Fibroblast of lung (primary cell): ENCODE results near the gene CTPS2. TPM values are rescaled to one million over a fixed set of nuclear protein-coding genes. Genes with fewer than 3 reads are reported as not detected.

ENCODE experiments used
- DNase-seq, 2 donors: peaks; one replicate each; pipeline versions ENCODE4 v3.0.0 to v3.0.0-alpha.2; 2010; ENCODE audit warnings: low read depth in 2 of 2
- H2AFZ ChIP-seq: 2 replicates; pipeline ENCODE4 v1.5.1; 2012; ENCODE audit warnings: low read length, control low read depth, inconsistent platforms
- H3K27ac ChIP-seq: 2 replicates; pipeline ENCODE4 v1.5.1; 2011; ENCODE audit warnings: low read length, control low read depth; ENCODE audit not compliant: insufficient read depth
- H3K27me3 ChIP-seq: 2 replicates; pipeline ENCODE4 v1.5.1; 2011; ENCODE audit warnings: mild to moderate bottlenecking, low read length; ENCODE audit not compliant: control insufficient read depth, insufficient read depth
- H3K36me3 ChIP-seq: 2 replicates; pipeline ENCODE4 v1.5.1; 2011; ENCODE audit warnings: low read length; ENCODE audit not compliant: control insufficient read depth, insufficient read depth
- H3K4me1 ChIP-seq: 2 replicates; pipeline ENCODE4 v1.5.1; 2011; ENCODE audit warnings: low read length; ENCODE audit not compliant: control insufficient read depth, insufficient read depth; ENCODE audit errors: extremely low read depth
- H3K4me2 ChIP-seq: 2 replicates; pipeline ENCODE4 v1.5.1; 2011; ENCODE audit warnings: low read length, control low read depth; ENCODE audit not compliant: insufficient read depth; ENCODE audit errors: extremely low read depth
- H3K4me3 ChIP-seq, 4 experiments: fragments of 200-600 bp in 1 of 4; sonication (generic) in 1 of 4; replicated peaks in 1 of 4; 2 replicates each; pipeline ENCODE4 v1.5.1; 2011 to 2016; ENCODE audit warnings: low read length in 4 of 4, low read depth in 3 of 4, mild to moderate bottlenecking in 3 of 4, control low read depth in 2 of 4, inconsistent platforms in 1 of 4, mixed read lengths in 1 of 4; ENCODE audit not compliant: insufficient read depth in 1 of 4; ENCODE audit errors: control extremely low read depth in 1 of 4
- H3K79me2 ChIP-seq: 2 replicates; pipeline ENCODE4 v1.5.1; 2012; ENCODE audit warnings: mild to moderate bottlenecking, low read length, inconsistent platforms; ENCODE audit not compliant: control insufficient read depth, insufficient read depth
- H3K9ac ChIP-seq: 2 replicates; pipeline ENCODE4 v1.5.1; 2011; ENCODE audit warnings: mild to moderate bottlenecking, low read length, control low read depth; ENCODE audit not compliant: insufficient read depth
- H3K9me3 ChIP-seq: 2 replicates; pipeline ENCODE4 v1.5.1; 2012; ENCODE audit warnings: low read depth, low read length; ENCODE audit not compliant: control insufficient read depth, insufficient read depth
- H4K20me1 ChIP-seq: 2 replicates; pipeline ENCODE4 v1.5.1; 2011; ENCODE audit warnings: low read length; ENCODE audit not compliant: control insufficient read depth, insufficient read depth; ENCODE audit errors: extremely low read depth
- CTCF ChIP-seq, 2 donors: IDR thresholded peaks in 1 of 2; conservative IDR thresholded peaks in 1 of 2; 1 replicate in 1 of 2; 2 replicates in 1 of 2; pipeline ENCODE4 v1.5.1; 2011 to 2012; ENCODE audit warnings: low read length in 2 of 2, control low read depth in 1 of 2, inconsistent platforms in 1 of 2, low read depth in 1 of 2, mild to moderate bottlenecking in 1 of 2
- EZH2 ChIP-seq: IDR thresholded peaks from 2 replicates; pipeline ENCODE4 v1.5.1; 2012; ENCODE audit warnings: low read length, control low read depth, mild to moderate bottlenecking; ENCODE audit errors: missing control alignments
- polyA plus RNA-seq, 2 donors: library from polyadenylated mRNA; depleted of rRNA in 1 of 2; stranded (reverse) in 1 of 2; unstranded in 1 of 2; fragments of >200 nt; gene quantifications; 2 replicates each; pipeline ENCODE4 v1.2.1, GENCODE V29; 2011 to 2012; ENCODE audit warnings: missing spikeins in 1 of 2
- total RNA-seq: library from RNA; depleted of rRNA; stranded (reverse); fragments of >200 nt; gene quantifications from 2 replicates; pipeline ENCODE4 v1.2.1, GENCODE V29; 2014

CTPS2 gene
- total and polyA plus RNA-seq, 2 donors (not counting 1 experiment from before 2014, with no cell fraction given): 5.4 to 9.9 TPM

- Histone ChIP-seq H3K4me1 (no peaks in the 10 kb centered on the region), H3K4me2 (no peak overlapping the region), H4K20me1 (no peaks in the 10 kb centered on the region), H3K9me3 (no peaks in the 10 kb centered on the region), H3K79me2 (no peaks in the 10 kb centered on the region), H3K27me3 (no peaks in the 10 kb centered on the region), H2AFZ (no peak overlapping the region), H3K27ac (no peak overlapping the region), H3K9ac (no peak overlapping the region), H3K36me3 (no peaks in the 10 kb centered on the region), H3K4me3 (no peak overlapping the region)
- TF ChIP-seq CTCF (conservative IDR thresholded peaks at IDR 0.05 in 1 of 2, IDR thresholded peaks at IDR 0.05 in 1 of 2; ENCODE audit: low read depth in 1 of 2, low read length in 2 of 2): no peak
- TF ChIP-seq EZH2: no peak
- DNase-seq: no peak
These were observed 41.5 kb upstream of the CTPS2 start for GRCh38 chrX:16754019-16754418.

GRCh38 chrX:16750136-16750535, 37.7 kb upstream of the CTPS2 start:
- Histone ChIP-seq H3K36me3 (peaks cover under 1% of the 10 kb centered on the region), H4K20me1 (no peaks in the 10 kb centered on the region), H2AFZ (no peak overlapping the region), H3K9ac (no peak overlapping the region), H3K4me1 (no peaks in the 10 kb centered on the region), H3K79me2 (no peaks in the 10 kb centered on the region), H3K4me3 (no peak overlapping the region), H3K9me3 (no peaks in the 10 kb centered on the region), H3K4me2 (no peak overlapping the region), H3K27ac (no peak overlapping the region), H3K27me3 (no peaks in the 10 kb centered on the region)
- no peak for DNase-seq
- TF ChIP-seq EZH2: no peak
- no peak for TF ChIP-seq CTCF (conservative IDR thresholded peaks at IDR 0.05 in 1 of 2, IDR thresholded peaks at IDR 0.05 in 1 of 2; ENCODE audit: low read depth in 1 of 2, low read length in 2 of 2)

GRCh38 chrX:16748425-16748824, 36.0 kb upstream of the CTPS2 start:
- no peak for DNase-seq
- no peak overlapping the region for H3K4me3 ChIP-seq
- H4K20me1 ChIP-seq: no peaks in the 10 kb centered on the region
- no peaks in the 10 kb centered on the region for H3K4me1 ChIP-seq
- TF ChIP-seq EZH2 (no peak), CTCF (conservative IDR thresholded peaks at IDR 0.05 in 1 of 2, IDR thresholded peaks at IDR 0.05 in 1 of 2; ENCODE audit: low read depth in 1 of 2, low read length in 2 of 2) (no peak)
- H3K36me3 ChIP-seq: peaks cover 6% of the 10 kb centered on the region
- H3K9ac ChIP-seq: no peak overlapping the region
- no peaks in the 10 kb centered on the region for H3K79me2 ChIP-seq
- H3K9me3 ChIP-seq: no peaks in the 10 kb centered on the region
- no peaks in the 10 kb centered on the region for H3K27me3 ChIP-seq
- H3K4me2 ChIP-seq: no peak overlapping the region
- H2AFZ ChIP-seq: no peak overlapping the region
- H3K27ac ChIP-seq: no peak overlapping the region
